Activated CD4-positive, alpha-beta T cell treated with anti-CD3 and anti-CD28 coated beads, Interleukin-10, Interleukin-2, amounts not matched to agents 100 ng/mL and 50 ng/mL, durations not matched to agents 16 hours and 8 hours (primary cell): Measurements from ENCODE around the gene DLD.
A peak's percentile ranks its signal among the peaks of the same experiment; 100 is the strongest.
"Not testable (repeated sequence)": the region's sequence is repeated elsewhere in the genome, so short reads cannot be mapped to it uniquely, and the experiment has no call there.

Source experiments
- DNase-seq: peaks from one replicate; pipeline ENCODE4 v3.0.0-alpha.2; 2020

Gene DLD, protein sequence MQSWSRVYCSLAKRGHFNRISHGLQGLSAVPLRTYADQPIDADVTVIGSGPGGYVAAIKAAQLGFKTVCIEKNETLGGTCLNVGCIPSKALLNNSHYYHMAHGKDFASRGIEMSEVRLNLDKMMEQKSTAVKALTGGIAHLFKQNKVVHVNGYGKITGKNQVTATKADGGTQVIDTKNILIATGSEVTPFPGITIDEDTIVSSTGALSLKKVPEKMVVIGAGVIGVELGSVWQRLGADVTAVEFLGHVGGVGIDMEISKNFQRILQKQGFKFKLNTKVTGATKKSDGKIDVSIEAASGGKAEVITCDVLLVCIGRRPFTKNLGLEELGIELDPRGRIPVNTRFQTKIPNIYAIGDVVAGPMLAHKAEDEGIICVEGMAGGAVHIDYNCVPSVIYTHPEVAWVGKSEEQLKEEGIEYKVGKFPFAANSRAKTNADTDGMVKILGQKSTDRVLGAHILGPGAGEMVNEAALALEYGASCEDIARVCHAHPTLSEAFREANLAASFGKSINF

DNA sequence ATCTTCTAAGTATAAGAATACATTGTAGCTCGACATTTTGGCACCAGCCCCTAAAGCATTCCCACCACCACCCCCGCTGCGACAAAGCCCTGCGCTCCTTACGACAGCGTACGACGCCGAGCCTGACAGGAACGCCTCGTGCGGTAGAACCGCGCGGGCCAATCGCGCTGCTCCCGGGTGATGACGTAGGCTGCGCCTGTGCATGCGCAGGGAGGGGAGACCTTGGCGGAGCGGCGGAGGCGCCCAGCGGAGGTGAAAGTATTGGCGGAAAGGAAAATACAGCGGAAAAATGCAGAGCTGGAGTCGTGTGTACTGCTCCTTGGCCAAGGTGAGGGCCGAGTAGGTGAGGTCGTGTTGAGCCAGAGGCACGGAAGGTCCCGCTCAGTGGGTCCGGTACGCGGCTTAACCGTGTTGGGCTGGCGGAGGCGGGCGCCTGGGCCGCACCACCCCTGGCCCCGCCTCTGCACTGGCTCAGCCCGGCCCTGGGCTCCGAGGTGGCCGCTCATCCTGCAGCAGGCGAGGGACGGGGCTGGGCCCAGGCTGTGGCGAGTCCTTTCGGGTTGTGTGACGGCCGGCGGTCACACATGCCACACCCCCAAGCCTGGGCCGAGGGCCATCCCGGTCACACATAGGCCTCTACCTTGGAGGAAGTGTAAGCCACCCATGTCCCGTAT lies at the start of gene DLD:
Gene DLD (plus strand): TSS at position 222 of the 674 bp plus-strand sequence. CDS start 68 bp downstream, at position 290.
- DNase-seq, result peak; percentile 96

DNA sequence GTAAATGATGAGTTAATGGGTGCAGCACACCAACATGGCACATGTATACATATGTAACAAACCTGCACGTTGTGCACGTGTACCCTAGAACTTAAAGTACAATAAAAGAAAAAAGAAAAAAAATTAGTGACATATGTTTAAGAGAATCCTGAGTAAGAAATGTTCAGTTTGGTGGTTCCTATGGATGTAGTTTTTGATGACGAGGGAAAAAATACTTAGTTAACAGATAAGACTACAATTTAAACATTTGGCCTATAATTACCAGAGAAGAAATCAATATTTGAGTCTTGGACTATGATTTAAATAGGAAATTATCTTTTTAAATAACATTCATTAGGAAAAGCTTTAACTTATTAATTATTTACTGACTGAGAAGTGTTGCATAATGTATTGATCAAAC lies 48.8 kb upstream of the DLD start:
- DNase-seq, result no peak

DNA sequence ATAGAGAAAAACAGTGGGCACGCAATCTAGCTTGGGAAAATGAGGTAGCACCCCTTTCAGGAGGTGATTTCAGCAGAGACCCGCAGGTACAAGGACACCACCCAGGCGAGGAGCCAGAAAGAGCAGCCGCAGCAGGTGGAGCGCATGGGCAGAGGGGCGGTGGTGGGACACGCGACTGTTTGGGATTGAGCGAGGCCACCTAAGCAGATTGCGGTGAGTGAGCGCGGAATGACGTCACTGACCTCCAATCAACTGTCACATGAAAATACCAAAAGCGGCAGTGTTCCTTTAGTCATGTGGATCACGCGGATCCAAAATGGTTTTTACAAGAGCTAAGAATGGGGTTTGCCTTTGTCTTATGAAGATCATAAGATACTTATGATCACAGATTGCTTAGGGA lies 47.8 kb upstream of the DLD start:
- no peak for DNase-seq

DNA sequence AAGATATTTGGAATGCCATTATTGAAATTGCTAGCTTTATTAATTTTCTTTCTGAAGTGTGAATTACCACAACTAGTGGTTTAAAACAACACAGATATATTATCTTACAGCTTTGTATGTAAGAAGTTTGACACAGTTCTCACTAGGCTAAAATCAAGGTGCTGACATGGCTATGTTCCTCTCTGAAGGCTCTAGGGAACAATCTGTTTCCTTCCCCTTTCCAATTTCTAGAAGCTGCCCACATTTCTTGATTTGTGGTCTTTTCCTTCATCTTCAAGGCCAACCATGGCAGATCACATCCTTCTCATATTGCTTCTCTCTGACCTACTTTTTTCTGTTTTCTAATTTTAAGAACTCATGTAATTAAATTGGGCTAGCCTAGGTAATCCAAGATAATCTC lies 44.7 kb upstream of the DLD start:
- no peak for DNase-seq

DNA sequence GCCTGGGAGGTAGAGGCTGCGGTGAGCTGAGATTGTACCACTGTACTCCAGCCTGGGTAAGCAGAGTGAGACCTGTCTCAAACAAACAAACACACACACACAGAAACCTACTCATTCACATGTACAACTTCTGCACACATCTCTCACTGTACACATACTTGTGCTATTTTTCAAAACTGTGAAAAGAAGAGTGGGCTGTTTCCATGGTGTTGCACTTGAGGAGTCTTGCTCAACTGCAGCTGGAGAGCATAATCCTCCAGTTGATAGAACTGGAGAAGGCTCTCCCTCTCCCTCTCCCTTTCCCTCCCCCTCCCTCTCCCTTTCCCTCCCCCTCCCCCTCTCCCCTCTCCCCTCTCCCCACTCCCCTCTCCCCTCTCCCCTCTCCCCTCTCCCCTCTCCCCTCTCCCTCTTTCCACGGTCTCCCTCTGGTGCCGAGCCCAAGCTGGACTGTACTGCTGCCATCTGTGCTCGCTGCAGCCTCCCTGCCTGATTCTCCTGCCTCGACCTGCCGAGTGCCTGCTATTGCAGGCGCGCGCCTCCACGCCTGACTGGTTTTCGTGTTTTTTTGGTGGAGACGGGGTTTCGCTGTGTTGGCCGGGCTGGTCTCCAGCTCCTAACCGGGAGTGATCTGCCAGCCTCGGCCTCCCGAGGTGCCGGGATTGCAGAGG lies 43.7 kb upstream of the DLD start:
- no peak for DNase-seq

DNA sequence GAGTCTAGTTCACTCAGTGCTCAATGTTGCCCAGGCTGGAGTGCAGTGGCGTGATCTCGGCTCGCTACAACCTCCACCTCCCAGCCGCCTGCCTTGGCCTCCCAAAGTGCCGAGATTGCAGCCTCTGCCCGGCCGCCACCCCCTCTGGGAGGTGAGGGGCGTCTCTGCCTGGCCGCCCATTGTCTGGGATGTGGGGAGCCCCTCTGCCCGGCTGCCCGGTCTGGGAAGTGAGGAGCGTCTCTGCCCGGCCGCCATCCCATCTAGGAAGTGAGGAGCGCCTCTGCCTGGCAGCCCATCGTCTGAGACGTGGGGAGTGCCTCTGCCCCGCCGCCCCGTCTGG lies 43.2 kb upstream of the DLD start:
- DNase-seq, result not testable (repeated sequence)

DNA sequence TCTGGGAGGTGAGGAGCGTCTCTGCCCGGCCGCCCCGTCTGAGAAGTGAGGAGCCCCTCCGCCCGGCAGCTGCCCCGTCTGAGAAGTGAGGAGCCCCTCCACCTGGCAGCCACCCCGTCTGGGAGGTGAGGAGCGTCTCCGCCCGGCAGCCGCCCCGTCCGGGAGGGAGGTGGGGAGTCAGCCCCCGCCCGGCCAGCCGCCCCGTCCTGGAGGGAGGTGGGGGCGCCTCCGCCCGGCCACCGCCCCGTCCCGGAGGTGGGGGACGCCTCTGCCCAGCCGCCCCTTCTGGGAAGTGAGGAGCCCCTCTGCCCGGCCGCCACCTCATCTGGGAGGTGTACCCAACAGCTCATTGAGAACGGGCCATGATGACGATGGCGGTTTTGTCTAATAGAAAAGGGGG lies 42.8 kb upstream of the DLD start:
- not testable (repeated sequence) for DNase-seq

DNA sequence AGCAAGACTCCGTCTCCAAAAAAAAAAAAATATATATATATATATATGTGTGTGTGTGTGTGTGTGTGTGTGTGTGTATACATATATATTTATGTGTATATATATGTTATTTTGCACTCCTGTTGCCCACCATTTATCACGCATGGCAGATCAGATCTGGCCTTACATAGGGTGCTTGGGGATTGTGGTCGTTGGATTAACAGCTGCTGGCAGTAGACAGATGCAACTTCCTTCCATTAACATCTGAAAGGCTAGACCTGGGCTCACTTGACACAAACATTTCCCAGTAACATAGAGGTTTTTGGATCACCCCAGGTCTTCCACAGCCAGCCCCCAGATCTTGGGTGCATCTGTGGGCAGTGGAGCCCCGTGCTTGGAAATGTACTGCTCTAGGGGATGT lies 40.8 kb upstream of the DLD start:
- DNase-seq, result no peak

DNA sequence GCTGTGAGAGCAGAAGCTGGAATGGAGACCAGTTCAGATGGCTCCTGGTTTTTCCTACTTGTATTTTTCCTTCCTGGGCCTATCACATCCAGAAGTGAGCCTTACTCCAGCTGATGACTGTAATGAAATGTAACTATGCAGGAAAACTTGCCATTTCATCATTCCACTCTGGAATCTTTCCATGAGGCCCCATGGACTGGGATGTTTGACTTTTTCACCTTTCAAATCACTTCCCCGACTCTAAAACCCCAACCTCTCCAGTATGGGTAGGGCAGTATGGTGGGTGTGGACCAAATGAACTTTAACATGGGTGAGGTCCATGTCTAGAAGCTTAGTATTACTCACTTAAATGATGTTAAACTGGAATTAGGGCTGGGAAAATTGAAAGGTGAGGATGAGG lies 40.3 kb upstream of the DLD start:
- DNase-seq, result no peak

DNA sequence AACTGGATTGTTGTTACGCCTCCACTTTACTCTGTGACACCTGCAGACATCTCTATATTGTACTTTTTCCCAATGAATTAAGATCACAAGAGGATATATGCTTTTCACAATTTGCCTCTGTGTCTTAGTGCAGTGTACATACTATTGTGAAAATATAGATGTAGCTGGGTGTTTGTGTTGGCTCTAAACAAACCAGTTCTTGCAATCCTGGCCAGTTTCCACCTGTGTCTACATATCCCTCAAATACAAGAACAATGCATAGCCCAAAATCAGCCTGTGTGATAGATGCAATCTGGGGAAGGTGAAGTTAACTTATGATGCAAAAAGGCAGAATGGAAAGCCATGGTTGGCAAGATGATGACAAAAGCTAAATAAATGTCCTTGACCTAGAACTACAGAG lies 36.5 kb upstream of the DLD start:
- no peak for DNase-seq

DNA sequence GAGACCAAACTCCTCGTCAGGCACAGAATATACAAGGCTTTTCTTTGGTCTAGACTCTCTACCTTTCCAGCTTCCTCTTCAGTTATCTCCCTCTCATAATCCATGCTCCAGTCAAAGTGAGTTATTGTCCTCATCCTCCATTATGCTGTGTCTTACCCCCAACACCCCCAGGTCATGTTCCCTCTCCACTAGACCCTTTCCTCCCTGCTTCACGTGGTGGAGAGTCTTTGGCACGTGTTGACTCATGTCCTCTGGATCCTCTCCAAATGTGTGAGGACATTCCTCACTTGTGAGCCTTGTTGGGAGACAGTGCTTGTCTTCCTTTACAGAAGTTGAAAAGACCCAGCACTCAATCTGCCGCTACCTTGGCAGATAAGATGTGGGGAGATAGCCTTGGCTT lies 36.0 kb upstream of the DLD start:
- DNase-seq, result no peak

DNA sequence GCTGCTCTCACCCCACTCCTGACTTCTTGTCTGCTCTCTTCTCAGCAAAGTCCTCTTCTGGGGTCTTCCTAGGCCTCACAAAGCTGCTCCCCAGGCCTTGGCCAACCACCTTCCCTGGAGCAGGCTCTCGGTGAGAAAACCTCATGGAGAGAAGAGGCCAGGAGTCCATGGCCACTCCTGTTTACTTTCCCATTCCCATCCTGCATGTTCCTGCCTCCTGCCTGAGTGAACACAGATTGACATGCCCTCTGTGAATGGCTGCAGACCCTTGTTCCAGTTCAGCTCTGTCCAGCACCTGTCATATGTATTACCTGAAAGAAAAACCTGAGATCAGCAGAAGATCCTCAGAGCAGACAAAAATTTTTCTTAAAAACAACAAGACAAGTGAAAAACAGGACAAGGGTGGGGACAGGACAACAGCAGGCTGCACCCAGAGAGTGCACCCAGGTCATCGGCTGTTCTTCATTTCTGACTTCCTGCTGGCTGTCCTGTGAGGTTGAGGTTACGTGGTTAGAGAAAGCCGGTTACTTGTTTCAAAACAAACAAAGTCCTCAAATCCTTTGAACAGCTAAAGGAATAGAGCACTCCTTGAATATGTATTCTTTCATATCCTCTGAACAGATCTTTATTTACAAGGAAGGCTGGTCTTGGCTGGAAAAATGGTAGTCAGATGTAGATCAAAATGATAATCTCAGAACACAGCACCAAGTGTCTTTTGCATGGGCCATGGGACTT lies 34.0 kb upstream of the DLD start:
- DNase-seq, result peak; percentile 51

DNA sequence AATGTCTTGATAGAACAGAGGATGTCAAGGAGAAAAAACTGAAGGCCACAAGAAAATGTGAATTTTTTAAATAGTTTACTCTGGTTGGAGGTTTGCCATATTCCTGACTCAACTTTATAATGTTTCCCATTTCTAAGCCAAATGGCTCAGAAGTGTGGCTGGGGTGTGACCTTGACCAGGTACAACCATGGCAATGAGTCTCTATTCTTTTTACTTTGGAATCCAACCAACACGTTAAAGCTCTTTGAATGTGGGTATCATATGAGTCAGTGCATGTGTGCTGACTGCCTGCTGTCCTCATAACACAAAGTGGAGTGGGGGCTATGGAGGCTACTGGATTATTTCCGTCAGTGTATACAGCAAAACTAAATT lies 33.5 kb upstream of the DLD start:
- no peak for DNase-seq

DNA sequence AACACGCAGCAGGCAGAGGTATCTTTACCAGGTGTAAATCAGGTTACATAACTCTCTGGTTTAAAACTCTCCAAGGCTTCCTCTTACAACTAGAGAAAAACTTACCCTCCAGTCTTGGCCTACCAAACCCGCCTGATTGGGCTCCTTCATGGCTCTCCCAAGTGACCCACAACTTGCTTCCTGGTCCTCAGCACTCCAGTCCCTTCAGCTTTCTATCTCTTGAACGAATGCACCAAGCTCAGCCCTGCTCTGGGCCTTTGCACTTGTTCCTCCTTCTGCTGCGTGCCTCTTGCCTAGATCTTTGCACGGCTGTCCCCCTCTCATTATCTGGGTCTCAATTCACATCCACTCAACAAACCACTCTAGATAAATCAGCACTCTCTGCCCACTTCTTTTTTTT lies 32.7 kb upstream of the DLD start:
- no peak for DNase-seq

DNA sequence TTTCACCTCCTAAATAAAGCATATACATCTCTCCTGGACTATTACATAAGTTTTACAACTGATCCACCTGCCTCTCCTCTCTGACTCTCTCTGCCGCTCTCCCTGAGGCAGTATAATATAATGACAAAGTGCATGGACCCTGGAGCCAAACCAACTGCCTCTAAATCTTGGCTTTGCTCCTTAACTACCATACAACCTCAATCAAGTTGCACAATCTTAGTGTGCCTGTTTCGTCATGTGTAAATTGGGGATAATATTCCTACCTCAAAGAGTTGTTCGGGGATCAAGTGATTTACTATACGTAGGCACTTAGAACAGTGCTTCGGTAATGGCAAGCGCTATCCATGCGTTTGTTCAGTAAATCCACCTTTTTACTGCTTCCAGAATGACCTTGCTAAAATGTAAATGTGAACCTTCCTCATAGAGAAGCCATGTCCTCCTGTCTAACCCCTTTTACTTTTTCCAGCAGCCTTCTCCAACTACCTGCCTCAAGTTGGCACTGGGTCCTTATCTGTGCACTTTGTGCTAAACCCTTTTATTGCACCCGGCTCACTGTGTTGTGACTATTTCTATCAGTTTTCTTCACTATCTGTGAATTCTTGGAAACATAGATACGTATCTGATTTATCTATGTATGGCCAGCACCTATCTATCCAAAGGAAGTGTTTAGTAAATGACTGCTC lies 30.6 kb upstream of the DLD start:
- DNase-seq, result no peak

DNA sequence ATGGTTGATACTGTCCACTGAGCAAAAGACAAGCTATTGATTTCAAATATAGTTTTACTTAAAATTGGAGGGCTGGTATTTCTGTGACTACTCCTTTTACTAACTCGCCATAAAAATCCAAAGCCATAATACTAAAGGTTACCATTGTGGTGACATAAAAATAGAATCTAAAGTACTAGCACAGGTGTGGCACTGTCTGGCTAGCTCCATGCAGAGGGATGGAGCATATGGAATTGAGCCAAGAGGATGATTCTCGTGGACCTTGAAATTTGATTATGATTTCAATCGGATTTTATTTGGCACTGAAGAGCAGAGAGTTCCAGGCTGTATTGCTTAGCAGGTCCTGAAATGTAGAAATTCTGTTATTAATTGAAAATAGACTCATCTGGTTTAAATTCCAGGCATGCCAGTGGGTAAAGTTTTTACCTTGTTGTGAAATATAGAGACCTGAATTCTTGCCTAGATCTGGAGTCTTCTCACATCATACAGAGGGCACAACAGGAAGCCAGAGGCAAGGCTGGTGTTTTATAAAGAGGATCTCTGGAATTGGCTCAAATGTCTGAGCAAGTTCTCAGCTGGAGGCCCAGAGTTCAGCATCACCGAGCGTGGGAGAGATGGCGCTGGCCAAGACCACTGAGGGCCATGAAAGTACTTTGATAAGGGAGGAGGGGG lies 29.9 kb upstream of the DLD start:
- no peak for DNase-seq

DNA sequence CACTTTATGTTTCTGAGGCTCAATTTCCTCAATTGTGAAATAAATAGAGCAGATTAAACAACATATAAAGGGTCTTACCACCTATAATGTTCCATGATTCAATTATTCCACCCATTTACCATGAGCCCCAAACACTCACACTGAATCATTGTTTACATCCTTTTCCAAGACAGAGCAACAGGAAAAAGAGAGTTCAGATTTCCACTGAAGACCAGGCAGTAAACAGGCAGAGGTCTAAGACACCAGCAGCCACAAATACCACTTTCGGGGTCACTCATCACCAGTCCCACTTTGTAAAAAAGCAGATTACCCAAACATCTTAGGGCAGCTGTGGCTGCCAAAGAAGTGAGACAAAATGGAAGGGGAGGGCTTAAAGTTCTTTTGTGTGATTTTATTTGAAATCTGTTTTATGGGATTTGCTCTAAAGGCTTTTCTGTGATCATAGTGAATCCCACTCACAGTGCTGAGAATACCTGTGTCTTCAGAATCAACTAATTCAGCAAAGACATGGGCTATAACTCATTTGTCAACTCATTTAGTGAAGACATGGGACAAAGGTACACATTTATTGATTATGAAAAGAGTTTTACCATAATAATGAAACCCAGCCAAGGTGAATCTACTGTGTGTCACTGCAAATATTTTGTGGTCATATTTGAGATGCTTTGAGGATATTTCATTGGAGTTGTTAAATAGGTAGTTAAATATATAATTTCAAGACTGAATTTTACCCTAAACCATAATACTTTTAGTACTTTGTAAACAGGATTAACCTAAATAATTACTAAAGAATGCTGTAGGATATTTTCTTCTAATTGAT lies 24.8 kb upstream of the DLD start:
- peak; percentile 36 for DNase-seq

DNA sequence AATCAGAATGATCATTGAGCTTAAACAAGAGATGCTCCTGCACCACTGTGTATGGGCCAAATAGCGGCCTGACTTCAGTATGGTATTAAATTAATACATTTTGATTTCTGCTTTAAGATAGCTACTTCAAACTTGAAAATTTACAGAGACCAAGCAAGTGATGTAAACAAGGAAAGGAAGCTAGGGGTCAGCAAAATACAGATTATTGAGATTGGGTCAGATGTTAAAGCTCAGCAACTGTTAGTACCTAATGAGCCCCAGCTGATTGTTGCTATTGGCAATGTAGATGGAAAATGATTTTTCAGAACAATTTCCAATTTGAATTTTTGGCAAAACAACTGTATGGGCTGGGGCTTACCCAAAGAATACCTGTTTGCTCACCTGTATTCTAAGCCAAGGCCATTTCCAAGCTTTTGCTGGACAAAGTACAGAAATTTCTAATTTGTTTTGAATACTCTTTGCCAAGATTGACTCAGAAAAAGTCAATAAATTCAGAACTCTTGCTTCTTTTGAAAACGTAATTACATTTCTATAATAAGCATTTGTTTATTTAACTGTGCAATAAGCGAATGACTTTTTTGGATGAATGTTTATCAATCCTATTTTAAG lies 23.0 kb upstream of the DLD start:
- no peak for DNase-seq

DNA sequence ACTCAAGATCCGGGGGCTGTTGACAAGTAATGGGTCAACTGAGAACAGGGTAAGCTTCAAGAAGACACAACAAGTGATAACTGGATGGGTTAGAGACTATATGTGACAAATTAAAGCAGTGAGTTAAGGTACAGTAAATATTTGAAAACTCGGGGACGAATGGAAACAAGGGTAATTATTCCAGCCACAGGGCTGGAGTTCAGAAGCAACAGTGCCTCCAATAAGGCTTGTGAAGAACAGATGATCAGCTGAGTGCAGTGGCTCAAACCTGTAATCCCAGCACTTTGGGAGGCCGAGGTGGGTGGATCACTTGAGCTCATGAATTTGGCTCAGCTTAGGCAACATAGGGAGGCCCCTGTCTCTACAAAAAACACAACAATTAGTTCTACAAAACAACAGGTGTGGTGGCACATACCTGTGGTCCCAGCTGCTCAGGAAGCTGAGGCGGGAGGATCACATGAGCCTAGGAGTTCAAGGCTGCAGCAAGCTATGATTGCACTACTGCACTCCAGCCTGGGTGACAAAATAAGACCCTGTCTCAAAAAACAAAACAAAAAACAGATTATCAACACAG lies 20.5 kb upstream of the DLD start:
- DNase-seq, result no peak

DNA sequence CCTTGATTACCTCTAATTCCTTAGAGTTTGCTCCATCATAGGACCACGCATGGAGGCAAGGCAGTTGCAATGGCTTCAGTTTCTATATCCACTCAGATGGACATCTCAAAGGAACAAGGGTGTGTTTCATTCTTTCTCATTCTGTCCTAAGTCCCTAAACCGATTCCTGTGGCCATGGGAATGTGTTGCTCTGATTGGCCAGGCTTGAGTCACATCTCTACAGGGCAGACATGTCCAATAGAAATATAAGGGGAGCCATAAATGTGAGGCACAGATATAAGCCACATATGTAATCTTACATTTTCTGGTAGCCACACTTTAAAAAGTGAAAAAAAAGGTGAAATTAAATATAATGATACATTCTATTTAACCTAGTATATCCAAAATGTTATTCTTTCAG lies 16.9 kb upstream of the DLD start:
- DNase-seq, result no peak
